HEK293T (cell line): ENCODE data around the gene GMDS.
A peak's percentile ranks its signal among the peaks of the same experiment; 100 is the strongest.

Source experiments
- CTCF ChIA-PET: fragments of 350-600 bp; formaldehyde crosslinking; extraction: SDS; loops from one replicate; lab custom pipeline; 2021; ENCODE audit warnings: antibody characterized with exemption, inconsistent platforms; lab: Yijun Ruan, JAX
- POLR2A ChIA-PET: fragments of 350-600 bp; formaldehyde crosslinking; extraction: SDS; loops from one replicate; lab custom pipeline; 2020; ENCODE audit warnings: antibody characterized with exemption, inconsistent platforms; lab: Yijun Ruan, JAX
- DNase-seq: peaks from one replicate; pipeline ENCODE4 v3.0.0; 2012; ENCODE audit warnings: mixed read lengths; ENCODE audit errors: extremely low spot score
- ARNT ChIP-seq: fragments of 450-650 bp; IDR thresholded peaks from 2 replicates; pipeline ENCODE4 v1.6.1; 2017; ENCODE audit warnings: mild to moderate bottlenecking
- BHLHE40 ChIP-seq: fragments of 450-650 bp; IDR thresholded peaks from 2 replicates; pipeline ENCODE4 v1.6.1; 2016; ENCODE audit warnings: mild to moderate bottlenecking, moderate library complexity, borderline replicate concordance
- CTBP1 ChIP-seq: fragments of 450-650 bp; IDR thresholded peaks from 2 replicates; pipeline ENCODE4 v1.6.1; 2016; ENCODE audit warnings: borderline replicate concordance
- ELF4 ChIP-seq: fragments of 450-650 bp; IDR thresholded peaks from 2 replicates; pipeline ENCODE4 v1.6.1; 2017; ENCODE audit warnings: antibody characterized with exemption
- FOXA1 ChIP-seq: fragments of 450-650 bp; IDR thresholded peaks from 2 replicates; pipeline ENCODE4 v1.6.1; 2016; ENCODE audit warnings: mild to moderate bottlenecking
- FOXK2 ChIP-seq: fragments of 450-650 bp; IDR thresholded peaks from 2 replicates; pipeline ENCODE4 v1.6.1; 2016; ENCODE audit warnings: mild to moderate bottlenecking
- FOXM1 ChIP-seq: fragments of 450-650 bp; IDR thresholded peaks from 2 replicates; pipeline ENCODE4 v1.6.1; 2017; ENCODE audit warnings: mild to moderate bottlenecking, borderline replicate concordance
- HDGF ChIP-seq: fragments of 450-650 bp; IDR thresholded peaks from 2 replicates; pipeline ENCODE4 v1.6.1; 2017; ENCODE audit warnings: antibody characterized with exemption, borderline replicate concordance
- L3MBTL2 ChIP-seq: fragments of 450-650 bp; conservative IDR thresholded peaks from 2 replicates; pipeline ENCODE4 v1.6.1; 2016; ENCODE audit warnings: mild to moderate bottlenecking
- LEF1 ChIP-seq: fragments of 450-650 bp; IDR thresholded peaks from 2 replicates; pipeline ENCODE4 v1.6.1; 2017; ENCODE audit warnings: mild to moderate bottlenecking, borderline replicate concordance
- NFRKB ChIP-seq: fragments of 450-650 bp; IDR thresholded peaks from 2 replicates; pipeline ENCODE4 v1.6.1; 2016; ENCODE audit warnings: mild to moderate bottlenecking, moderate library complexity
- SP1 ChIP-seq: fragments of 450-650 bp; IDR thresholded peaks from 2 replicates; pipeline ENCODE4 v1.6.1; 2017
- SUZ12 ChIP-seq: fragments of 450-650 bp; IDR thresholded peaks from 2 replicates; pipeline ENCODE4 v1.6.1; 2016; ENCODE audit warnings: mild to moderate bottlenecking
- TARDBP ChIP-seq: fragments of 450-650 bp; IDR thresholded peaks from 2 replicates; pipeline ENCODE4 v1.6.1; 2016
- ZNF384 ChIP-seq: fragments of 450-650 bp; IDR thresholded peaks from 2 replicates; pipeline ENCODE4 v1.6.1; 2016
- TF ChIP-seq, protein P1 (sequence below): fragments of 450-650 bp; IDR thresholded peaks from 2 replicates; pipeline ENCODE4 v1.6.1; 2016

GMDS gene

GRCh38 chr6:2119275-2119674 lies 126.1 kb downstream of the GMDS start:
- POLR2A ChIA-PET = no interaction called here
- DNase-seq = no peak
- TF ChIP-seq SUZ12 (no peak), LEF1 (no peak), ARNT (no peak), L3MBTL2 (no peak), FOXA1 (no peak), BHLHE40 (no peak), NFRKB (no peak), HDGF (no peak)
- TF ChIP-seq, protein P1, sequence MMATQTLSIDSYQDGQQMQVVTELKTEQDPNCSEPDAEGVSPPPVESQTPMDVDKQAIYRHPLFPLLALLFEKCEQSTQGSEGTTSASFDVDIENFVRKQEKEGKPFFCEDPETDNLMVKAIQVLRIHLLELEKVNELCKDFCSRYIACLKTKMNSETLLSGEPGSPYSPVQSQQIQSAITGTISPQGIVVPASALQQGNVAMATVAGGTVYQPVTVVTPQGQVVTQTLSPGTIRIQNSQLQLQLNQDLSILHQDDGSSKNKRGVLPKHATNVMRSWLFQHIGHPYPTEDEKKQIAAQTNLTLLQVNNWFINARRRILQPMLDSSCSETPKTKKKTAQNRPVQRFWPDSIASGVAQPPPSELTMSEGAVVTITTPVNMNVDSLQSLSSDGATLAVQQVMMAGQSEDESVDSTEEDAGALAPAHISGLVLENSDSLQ = no peak
- CTCF ChIA-PET = interaction anchor here (0.5 to 0.7 kb wide), 2 partner anchors 45 to 247 kb away, joined by 3 to 5 read pairs; no protein-coding TSS in a partner anchor

DNA sequence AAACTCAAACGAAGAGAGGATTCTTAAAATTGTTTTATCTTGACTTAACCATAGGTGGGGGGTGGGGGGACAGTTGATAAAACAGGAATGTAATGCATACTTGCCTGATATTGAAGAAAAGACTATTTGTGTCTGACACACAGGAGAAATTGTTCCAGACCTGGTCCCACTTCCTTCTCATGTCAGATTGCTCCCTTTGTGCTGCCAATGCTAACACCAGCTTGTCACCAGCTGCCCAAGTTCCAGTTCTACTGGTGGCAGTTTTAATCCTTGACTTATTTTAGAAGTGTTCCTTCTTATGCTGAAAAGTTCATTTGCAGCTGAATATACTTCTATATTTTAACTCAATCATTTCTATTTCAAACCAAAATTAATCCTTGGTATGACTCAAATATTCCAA lies 127.3 kb downstream of the GMDS start:
- DNase-seq = no peak
- TF ChIP-seq ARNT (no peak), SUZ12 (no peak), FOXK2 (no peak), TARDBP (no peak), FOXA1 (no peak), HDGF (no peak), LEF1 (no peak), SP1 (no peak), ELF4 (no peak), ZNF384 (no peak), FOXM1 (no peak), BHLHE40 (no peak), NFRKB (no peak), L3MBTL2 (no peak), CTBP1 (no peak)
- TF ChIP-seq, protein P1 = no peak
- CTCF ChIA-PET = no interaction called here
- POLR2A ChIA-PET = no interaction called here

DNA sequence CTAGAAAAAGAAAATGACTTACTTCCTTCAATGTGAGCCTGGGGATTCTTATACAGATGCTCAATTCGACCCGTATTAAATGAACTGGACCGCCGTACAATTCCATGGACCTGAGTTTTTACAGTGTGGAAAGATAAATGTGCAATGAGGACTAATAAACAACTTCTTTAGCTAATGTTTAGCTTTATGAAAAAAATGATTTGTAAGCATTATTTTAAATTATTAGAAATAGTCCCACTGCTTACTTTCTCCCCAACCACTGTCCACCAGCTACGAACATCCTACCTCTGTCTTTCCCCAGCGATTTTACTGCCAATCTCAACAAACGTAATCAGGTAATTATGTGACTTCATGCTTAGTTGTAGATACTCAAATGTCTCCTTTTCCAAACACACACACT lies 128.0 kb downstream of the GMDS start:
- CTCF ChIA-PET = no interaction called here
- TF ChIP-seq ELF4 (no peak), BHLHE40 (no peak), ZNF384 (no peak), FOXM1 (no peak), NFRKB (no peak), CTBP1 (no peak)
- POLR2A ChIA-PET = no interaction called here
- DNase-seq = no peak

DNA sequence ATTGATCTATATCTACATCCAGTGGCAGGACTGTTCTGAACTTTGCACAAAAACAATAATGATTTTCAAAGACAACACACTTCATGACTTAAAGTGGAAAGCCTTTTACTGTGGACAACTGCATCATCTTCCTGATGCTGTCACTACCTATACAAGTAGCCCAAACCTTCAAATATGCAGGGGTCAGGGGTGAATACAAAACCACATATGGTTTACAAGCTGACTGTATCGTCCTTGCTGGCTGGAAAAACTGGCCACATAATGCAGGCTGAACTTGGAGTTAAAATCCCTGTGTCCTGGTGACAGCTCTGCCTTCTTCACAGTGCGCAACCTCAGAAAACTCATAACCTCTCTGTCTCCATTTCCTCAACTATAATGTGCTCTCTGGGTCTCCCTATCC lies 128.9 kb downstream of the GMDS start:
- TF ChIP-seq TARDBP = no peak
- TF ChIP-seq, protein P1 = 0 out of 2 replicates have a peak, but pooled peaks have one; percentile 0
- ChIA-PET POLR2A (no interaction called here), CTCF (no interaction called here)
- DNase-seq = no peak

DNA sequence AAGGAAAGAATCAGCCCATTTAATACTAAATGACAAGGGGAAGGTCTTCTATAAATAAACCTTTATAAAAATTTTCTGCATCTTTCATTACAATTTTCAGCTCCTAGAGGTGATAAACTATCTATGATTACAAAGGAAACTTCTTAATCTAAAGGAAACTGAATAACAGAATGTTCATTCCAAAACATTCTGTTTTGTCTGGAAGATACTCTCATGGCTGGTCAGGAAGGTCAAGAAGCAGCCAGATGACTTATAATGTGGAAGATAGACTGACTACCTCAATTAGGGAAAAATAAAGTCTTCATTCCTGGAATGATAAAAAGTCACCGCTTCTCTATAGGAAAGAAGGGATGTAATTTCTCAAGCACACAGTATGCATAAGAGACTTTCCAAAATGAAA lies 131.3 kb downstream of the GMDS start:
- ChIA-PET POLR2A (interaction anchor here (1.0 kb wide), 1 partner anchor 9 kb away, joined by 3 read pairs; no protein-coding TSS in a partner anchor), CTCF (no interaction called here)
- no peak for TF ChIP-seq TARDBP
- no peak for TF ChIP-seq NFRKB
- no peak for TF ChIP-seq SUZ12
- TF ChIP-seq ARNT = no peak
- no peak for DNase-seq

DNA sequence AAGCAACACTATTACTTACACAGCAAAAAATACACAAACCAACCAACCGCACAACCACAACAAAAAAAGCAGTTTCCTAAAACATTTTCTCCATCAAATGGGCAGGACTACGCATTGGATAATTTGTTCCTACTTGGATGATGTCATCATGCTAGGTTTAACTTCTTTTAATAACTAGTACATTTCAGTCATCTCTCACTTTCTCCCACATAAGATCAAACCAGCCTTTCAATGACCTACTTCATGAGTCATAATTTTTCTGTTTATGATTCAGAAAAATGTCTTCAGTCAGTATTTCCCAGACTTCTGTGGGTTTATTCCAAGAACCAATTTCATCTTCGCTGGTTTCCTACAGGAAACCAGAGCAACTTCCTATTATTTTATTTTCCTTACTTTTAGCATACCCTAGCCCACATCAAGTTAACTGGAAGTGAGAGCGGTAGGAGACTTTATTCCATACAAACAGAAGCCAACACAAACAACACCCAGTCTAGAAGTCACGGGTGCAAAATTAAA lies 134.2 kb downstream of the GMDS start:
- ChIA-PET POLR2A (interaction anchor here (1.0 to 4.3 kb wide), 2 partner anchors 496 to 504 kb away, joined by 3 to 12 read pairs; no protein-coding TSS in a partner anchor), CTCF (no interaction called here)
- no peak for TF ChIP-seq NFRKB
- no peak for TF ChIP-seq SP1
- no peak for DNase-seq

DNA sequence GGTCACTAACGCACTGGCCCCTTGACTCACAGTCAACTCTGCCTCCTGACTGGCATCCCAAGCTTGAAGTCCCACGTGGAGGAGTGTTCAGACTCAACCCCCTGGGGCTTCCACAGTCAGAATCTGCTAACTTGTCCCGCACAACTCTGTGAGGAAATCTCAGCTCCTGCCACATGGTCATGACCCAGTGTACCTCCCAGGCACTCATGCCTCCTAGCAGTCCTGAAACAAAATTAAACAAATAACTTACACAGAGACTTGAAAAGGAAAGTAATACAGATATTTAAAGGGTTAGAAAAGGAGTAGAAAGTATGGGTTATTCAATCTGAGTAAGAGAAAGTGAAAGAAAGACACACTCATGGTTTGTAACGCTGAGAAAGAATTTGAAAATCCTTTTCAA lies 134.9 kb downstream of the GMDS start:
- no peak for TF ChIP-seq ZNF384
- no peak for TF ChIP-seq FOXA1
- TF ChIP-seq FOXK2 = no peak
- TF ChIP-seq L3MBTL2 = no peak; the same call in 1 of the 2 replicates
- TF ChIP-seq SP1 = no peak
- TF ChIP-seq CTBP1 = no peak
- TF ChIP-seq, protein P1 = no peak
- TF ChIP-seq ARNT = no peak
- TF ChIP-seq TARDBP = no peak
- no peak for TF ChIP-seq BHLHE40
- TF ChIP-seq FOXM1 = no peak
- no peak for TF ChIP-seq HDGF
- no peak for TF ChIP-seq NFRKB
- TF ChIP-seq SUZ12 = no peak
- no peak for TF ChIP-seq LEF1
- no peak for TF ChIP-seq ELF4
- no peak for DNase-seq
- POLR2A ChIA-PET = interaction anchor here (1.0 to 4.3 kb wide), 2 partner anchors 495 to 503 kb away, joined by 3 to 12 read pairs; no protein-coding TSS in a partner anchor
- CTCF ChIA-PET = no interaction called here
